Cardiac fibroblast (primary cell): ENCODE measurements around the gene INS.
A peak's percentile ranks its signal among the peaks of the same experiment; 100 is the strongest.

ENCODE experiments used
- DNase-seq, 2 donors: peaks; one replicate each; pipeline versions ENCODE4 v3.0.0 to v3.0.0-alpha.2; 2010; ENCODE audit warnings: low read depth in 2 of 2
- H3K4me3 ChIP-seq, 2 donors: replicated peaks in 1 of 2; 1 replicate in 1 of 2; 2 replicates in 1 of 2; pipeline ENCODE4 v1.5.1; 2011; ENCODE audit warnings: low read depth in 2 of 2, low read length in 2 of 2, mild to moderate bottlenecking in 2 of 2, moderate library complexity in 1 of 2
- TF ChIP-seq, protein P1 (sequence below): IDR thresholded peaks from one replicate; pipeline ENCODE4 v1.5.1; 2011; ENCODE audit warnings: low read depth, mild to moderate bottlenecking, low read length, inconsistent platforms

The INS gene

DNA sequence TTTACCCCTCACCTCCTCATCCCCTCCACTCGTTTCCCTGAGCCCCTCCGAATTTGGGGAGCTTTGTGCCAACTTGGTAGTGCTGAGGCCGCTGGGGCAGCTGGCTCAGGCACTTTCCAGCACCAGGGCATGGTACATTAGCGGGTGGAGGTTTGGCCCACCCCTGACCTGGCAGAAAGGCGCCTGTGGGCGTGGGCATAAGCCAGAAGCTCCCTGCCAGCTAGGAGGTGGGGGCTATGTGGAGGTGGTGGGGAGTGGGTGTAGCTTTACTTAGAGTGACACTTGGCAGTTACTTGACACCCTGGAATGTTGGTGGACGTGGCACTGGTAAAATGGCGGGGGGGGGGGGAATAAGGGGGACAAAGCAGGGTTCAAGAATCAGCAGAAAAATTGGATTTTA, 11.5 kb downstream of the INS start:
- no peak for DNase-seq
- TF ChIP-seq, protein P1, sequence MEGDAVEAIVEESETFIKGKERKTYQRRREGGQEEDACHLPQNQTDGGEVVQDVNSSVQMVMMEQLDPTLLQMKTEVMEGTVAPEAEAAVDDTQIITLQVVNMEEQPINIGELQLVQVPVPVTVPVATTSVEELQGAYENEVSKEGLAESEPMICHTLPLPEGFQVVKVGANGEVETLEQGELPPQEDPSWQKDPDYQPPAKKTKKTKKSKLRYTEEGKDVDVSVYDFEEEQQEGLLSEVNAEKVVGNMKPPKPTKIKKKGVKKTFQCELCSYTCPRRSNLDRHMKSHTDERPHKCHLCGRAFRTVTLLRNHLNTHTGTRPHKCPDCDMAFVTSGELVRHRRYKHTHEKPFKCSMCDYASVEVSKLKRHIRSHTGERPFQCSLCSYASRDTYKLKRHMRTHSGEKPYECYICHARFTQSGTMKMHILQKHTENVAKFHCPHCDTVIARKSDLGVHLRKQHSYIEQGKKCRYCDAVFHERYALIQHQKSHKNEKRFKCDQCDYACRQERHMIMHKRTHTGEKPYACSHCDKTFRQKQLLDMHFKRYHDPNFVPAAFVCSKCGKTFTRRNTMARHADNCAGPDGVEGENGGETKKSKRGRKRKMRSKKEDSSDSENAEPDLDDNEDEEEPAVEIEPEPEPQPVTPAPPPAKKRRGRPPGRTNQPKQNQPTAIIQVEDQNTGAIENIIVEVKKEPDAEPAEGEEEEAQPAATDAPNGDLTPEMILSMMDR = no peak
- no peak overlapping the region for H3K4me3 ChIP-seq

DNA sequence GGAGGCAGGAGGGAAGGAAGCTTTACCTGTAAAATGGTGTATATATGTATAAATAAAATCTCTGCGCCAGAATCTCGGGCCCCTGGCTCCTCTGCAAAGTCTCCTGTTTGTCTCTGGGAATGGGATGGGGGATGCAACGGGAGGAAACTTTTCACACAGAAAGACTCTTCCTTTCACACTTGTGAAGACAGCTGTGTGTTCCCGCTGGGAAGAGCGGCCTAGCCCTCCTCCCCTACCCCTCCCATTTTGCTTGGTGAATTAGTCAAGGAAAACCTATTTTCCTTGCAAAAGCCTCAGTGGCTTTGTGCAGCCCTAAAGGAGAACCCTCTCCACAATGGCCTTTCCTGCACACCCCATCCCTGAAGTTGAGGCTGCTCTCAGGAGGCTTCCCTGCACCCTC, 12.4 kb downstream of the INS start:
- TF ChIP-seq, protein P1 = no peak
- no peak overlapping the region for H3K4me3 ChIP-seq
- DNase-seq = no peak

DNA sequence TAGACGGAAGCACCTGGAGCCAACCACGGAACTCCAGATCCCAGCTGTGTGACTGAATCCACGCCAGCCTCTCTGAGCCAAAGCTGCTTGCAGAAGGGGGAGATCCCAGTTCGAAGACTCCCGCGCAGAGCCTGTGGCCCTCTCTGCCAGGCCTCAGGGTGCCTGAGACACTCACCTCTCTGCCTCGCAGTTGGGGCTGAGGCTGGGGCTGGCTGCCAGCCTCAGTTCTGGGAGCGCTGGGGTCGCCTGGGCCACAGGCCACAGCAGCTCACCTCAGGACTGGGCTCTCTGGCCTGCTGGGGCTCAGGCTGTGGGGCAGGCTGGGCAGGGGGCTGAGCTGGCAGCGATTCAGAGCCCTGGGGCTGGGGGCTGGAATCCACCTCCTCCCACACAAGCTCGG, 13.6 kb downstream of the INS start:
- H3K4me3 ChIP-seq = no peak overlapping the region
- TF ChIP-seq, protein P1 = no peak
- no peak for DNase-seq

DNA sequence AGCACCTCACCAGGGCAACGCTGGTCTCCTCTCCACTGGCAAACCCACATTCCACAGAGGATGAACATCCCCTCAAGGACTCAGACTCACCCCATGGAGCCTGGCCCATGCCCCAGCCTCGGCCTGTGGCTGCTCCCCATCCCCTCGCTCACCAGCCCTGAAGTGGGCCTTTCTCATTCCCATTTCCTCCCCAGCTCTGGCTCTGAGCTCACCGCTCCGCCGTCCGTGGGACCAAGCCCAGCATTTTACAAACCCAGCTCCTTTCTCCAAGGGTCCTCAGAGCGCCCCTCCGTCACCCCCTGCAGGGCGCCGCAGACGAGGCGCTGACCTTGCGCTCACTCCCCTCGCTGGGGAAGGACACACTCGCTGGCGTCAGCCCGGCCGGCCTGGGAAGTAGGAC, 15.0 kb downstream of the INS start:
- no peak overlapping the region for H3K4me3 ChIP-seq
- no peak for DNase-seq
- TF ChIP-seq, protein P1 = no peak

DNA sequence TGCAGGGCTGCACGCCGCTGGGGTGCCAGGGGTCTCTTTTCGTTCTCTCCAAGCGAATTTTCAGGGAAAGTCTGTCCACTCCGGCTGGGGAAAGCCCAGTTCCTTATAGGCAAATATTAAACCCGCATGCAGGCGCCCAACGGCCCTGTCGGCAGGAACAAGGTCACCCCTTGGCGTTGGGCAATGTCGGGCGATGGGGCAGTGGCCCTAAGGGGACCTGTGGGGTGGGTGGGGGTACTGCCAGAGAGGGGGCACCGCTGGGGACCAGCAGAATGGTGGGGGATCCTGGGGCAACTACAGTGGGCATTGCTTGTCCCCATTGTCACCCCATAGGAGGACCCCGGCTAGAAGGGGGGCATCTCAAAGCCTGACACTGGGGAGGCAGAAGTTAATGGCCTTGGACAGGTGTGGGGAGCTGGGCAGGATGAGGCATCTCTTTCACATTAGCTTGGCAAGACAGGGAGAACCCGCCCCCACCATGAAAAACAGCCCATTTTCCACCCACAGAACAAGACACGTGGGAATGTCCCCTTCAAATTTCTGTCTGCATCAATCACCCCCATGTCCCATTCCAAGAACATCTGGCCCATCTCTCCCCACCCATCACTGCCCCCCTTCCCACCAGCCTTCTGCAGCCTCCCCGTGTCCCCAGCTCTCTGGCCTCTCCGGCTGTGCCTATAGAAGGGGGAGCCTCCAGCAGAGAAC, 16.3 kb downstream of the INS start:
- TF ChIP-seq, protein P1 = no peak
- DNase-seq = no peak
- H3K4me3 ChIP-seq = no peak overlapping the region

DNA sequence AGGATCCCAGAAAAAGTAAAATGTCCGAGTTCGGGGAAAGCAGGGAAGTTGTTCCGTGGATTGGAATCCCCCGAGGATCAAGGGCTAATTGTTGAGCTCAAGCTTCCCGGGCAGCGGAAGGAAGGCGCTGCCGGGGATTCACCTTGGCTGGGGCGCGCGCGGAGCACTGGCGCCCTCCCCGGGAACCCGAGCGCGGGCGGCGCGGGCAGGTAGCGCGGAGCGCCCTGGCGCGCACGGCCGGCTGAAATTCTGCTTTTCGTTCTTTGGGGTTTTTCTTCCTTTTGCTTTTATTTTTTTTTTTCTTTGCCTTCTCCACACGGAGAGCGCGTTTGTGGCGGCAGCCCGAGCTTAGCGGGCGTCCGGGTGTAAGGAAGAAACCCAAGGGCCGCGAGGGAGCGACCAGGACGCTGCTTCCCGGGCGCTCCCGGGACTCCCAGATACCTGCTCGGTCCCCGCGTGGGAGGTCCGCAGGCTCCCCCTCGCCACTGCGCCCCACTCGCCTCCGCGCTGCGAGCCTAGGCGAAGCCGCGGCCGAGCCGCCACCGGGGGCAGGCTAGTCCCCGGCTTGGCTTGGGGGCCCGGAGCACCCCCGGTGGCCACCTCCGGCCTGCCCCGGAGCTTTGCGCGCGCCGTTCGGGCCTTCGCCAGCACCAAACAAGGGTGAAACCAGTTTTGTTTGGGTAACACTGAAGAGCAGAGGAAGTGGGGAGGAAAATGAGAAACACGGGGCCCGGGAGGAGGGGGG, 17.0 kb downstream of the INS start:
- H3K4me3 ChIP-seq = no peak overlapping the region
- peak in 1 of 2 donors; percentile 30 for DNase-seq
- TF ChIP-seq, protein P1 = no peak

DNA sequence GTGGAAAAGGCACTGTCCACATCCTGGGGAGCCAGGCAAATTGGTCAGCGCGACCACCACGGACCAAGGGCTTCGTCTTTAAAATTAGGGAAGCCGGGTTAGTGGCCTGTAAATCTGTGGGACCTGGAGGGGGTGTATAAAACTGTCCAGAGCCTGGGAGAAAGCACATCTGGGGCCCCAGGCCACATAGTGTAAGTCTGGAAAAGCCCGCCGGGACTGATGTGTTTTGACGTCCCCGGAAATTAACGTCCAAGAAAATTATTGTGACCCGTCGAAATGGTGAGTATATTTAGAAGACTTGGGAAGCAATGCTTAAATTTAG, 17.6 kb downstream of the INS start:
- TF ChIP-seq, protein P1 = no peak
- no peak overlapping the region for H3K4me3 ChIP-seq
- no peak for DNase-seq
